Endothelial cell of umbilical vein (primary cell): ENCODE data around the gene AGBL4. TPM values are rescaled to one million over a fixed set of nuclear protein-coding genes. Genes with fewer than 3 reads are reported as not detected.

Experiments
- BruUV-seq: library from RNA; stranded (reverse); fragments of 400-500 nt; replicated peaks from 2 replicates; lab custom pipeline; 2021; lab: Mats Ljungman, UMichigan
- CTCF ChIA-PET: fragments of 300-600, 350-600 bp; sonication (Branson Sonifier 250); formaldehyde crosslinking; loops from one replicate; lab custom pipeline; 2021; ENCODE audit warnings: antibody characterized with exemption, inconsistent platforms; lab: Charles Lee
- POLR2A ChIA-PET: fragments of 300-600, 350-600 bp; sonication (Branson Sonifier 250); formaldehyde crosslinking; loops from one replicate; lab custom pipeline; 2021; ENCODE audit warnings: antibody characterized with exemption, inconsistent platforms; lab: Charles Lee
- DNase-seq: peaks from one replicate; pipeline ENCODE4 v3.0.0-alpha.2; 2011; ENCODE audit warnings: low read depth, low spot score
- FAIRE-seq: peaks from 2 replicates; lab custom pipeline; 2011; peaks lifted over from hg19 to GRCh38; lab: Jason Lieb, UNC
- H2AFZ ChIP-seq: 2 replicates; pipeline ENCODE4 v1.6.0; 2012; ENCODE audit warnings: low read depth, low read length, control low read depth, inconsistent platforms
- H3K27ac ChIP-seq: 2 replicates; pipeline ENCODE4 v1.5.1; 2011; ENCODE audit warnings: low read depth, mild to moderate bottlenecking, control low read depth, low read length, moderate library complexity; ENCODE audit not compliant: insufficient read depth
- H3K27me3 ChIP-seq, 2 experiments: 2 replicates each; pipeline versions ENCODE4 v1.6.0 to v1.6.1; 2011; ENCODE audit warnings: low read length in 2 of 2, mixed read lengths in 1 of 2; ENCODE audit not compliant: control insufficient read depth in 2 of 2, insufficient read depth in 2 of 2
- H3K36me3 ChIP-seq, 2 experiments: 2 replicates in 1 of 2; 3 replicates in 1 of 2; pipeline ENCODE4 v1.5.1; 2011; ENCODE audit warnings: low read length in 2 of 2, mild to moderate bottlenecking in 1 of 2, moderate library complexity in 1 of 2; ENCODE audit not compliant: control insufficient read depth in 2 of 2, insufficient read depth in 2 of 2; ENCODE audit errors: extremely low read depth in 1 of 2
- H3K4me1 ChIP-seq: 3 replicates; pipeline ENCODE4 v1.5.1; 2011; ENCODE audit warnings: mild to moderate bottlenecking, low read length; ENCODE audit not compliant: control insufficient read depth, insufficient read depth; ENCODE audit errors: extremely low read depth
- H3K4me2 ChIP-seq: 2 replicates; pipeline ENCODE4 v1.6.1; 2011; ENCODE audit warnings: low read length, control low read depth, mixed read lengths; ENCODE audit not compliant: insufficient read depth
- H3K4me3 ChIP-seq, 3 experiments: fragments of 200-600 bp in 1 of 3; sonication (generic), shearing (Covaris generic) in 1 of 3; replicated peaks in 1 of 3; 2 replicates each; pipeline ENCODE4 v1.5.1; 2011 to 2016; ENCODE audit warnings: control low read depth in 3 of 3, low read length in 3 of 3, mild to moderate bottlenecking in 2 of 3, inconsistent platforms in 1 of 3, low read depth in 1 of 3, moderate library complexity in 1 of 3; ENCODE audit not compliant: insufficient read depth in 1 of 3
- H3K79me2 ChIP-seq: 2 replicates; pipeline ENCODE4 v1.6.0; 2012; ENCODE audit warnings: low read length, inconsistent platforms; ENCODE audit not compliant: control insufficient read depth, insufficient read depth
- H3K9ac ChIP-seq: replicated peaks from 2 replicates; pipeline ENCODE3; 2011; ENCODE audit warnings: low read length, control low read depth; ENCODE audit not compliant: insufficient read depth; ENCODE audit errors: extremely low read depth
- H3K9me1 ChIP-seq: replicated peaks from 3 replicates; pipeline ENCODE4 v1.6.0; 2011; ENCODE audit warnings: mild to moderate bottlenecking, low read length; ENCODE audit not compliant: control insufficient read depth, insufficient read depth; ENCODE audit errors: extremely low read depth
- H3K9me3 ChIP-seq: replicated peaks from 2 replicates; pipeline ENCODE4 v1.5.1; 2012; ENCODE audit warnings: low read length, inconsistent platforms; ENCODE audit not compliant: control insufficient read depth, insufficient read depth
- H4K20me1 ChIP-seq: replicated peaks from 2 replicates; pipeline ENCODE3; 2011; ENCODE audit warnings: mild to moderate bottlenecking, low read length; ENCODE audit not compliant: control insufficient read depth, insufficient read depth; ENCODE audit errors: extremely low read depth
- CTCF ChIP-seq, 2 donors: IDR thresholded peaks; 1 replicate in 1 of 2; 2 replicates in 1 of 2; pipeline ENCODE4 v1.5.1; 2011; ENCODE audit warnings: low read length in 2 of 2, mild to moderate bottlenecking in 2 of 2, moderate library complexity in 2 of 2, control low read depth in 1 of 2, inconsistent platforms in 1 of 2, low read depth in 1 of 2; ENCODE audit not compliant: insufficient read depth in 1 of 2; ENCODE audit errors: extremely low read depth in 1 of 2
- EZH2 ChIP-seq: IDR thresholded peaks from 2 replicates; pipeline ENCODE4 v1.6.1; 2012; ENCODE audit warnings: borderline replicate concordance, low read depth, mild to moderate bottlenecking, moderate library complexity, low read length, inconsistent platforms; ENCODE audit not compliant: severe bottlenecking
- FOS ChIP-seq: IDR thresholded peaks from 2 replicates; pipeline ENCODE4 v1.6.1; 2011; ENCODE audit warnings: mild to moderate bottlenecking, low read length, moderate library complexity, borderline replicate concordance; ENCODE audit not compliant: insufficient read depth
- GATA2 ChIP-seq: IDR thresholded peaks from 2 replicates; pipeline ENCODE4 v1.7.0; 2011; ENCODE audit warnings: low read depth, mild to moderate bottlenecking, moderate library complexity, mixed read lengths, low read length; ENCODE audit not compliant: insufficient read length, insufficient read depth
- JUN ChIP-seq: IDR thresholded peaks from 2 replicates; pipeline ENCODE4 v1.6.1; 2011; ENCODE audit warnings: borderline replicate concordance, low read depth; ENCODE audit not compliant: insufficient read length, insufficient read depth
- MAX ChIP-seq: IDR thresholded peaks from 2 replicates; pipeline ENCODE4 v1.6.1; 2011; ENCODE audit not compliant: insufficient read depth, insufficient read length
- MYC ChIP-seq: IDR thresholded peaks from one replicate; pipeline ENCODE4 v1.6.1; 2011; ENCODE audit warnings: mild to moderate bottlenecking, low read depth, low read length
- POLR2A ChIP-seq: IDR thresholded peaks from 2 replicates; pipeline ENCODE4 v1.6.1; 2012; ENCODE audit warnings: low read depth, mild to moderate bottlenecking, control low read depth, low read length
- POLR2AphosphoS5 ChIP-seq: IDR thresholded peaks from 2 replicates; pipeline ENCODE4 v1.6.1; 2012; ENCODE audit warnings: low read depth, mild to moderate bottlenecking, control low read depth, low read length, moderate library complexity; ENCODE audit not compliant: insufficient read depth
- dilution Hi-C: fragments of 300-500 bp; cut with MboI; formaldehyde crosslinking; loops from one replicate; pipeline ENCODE4 v1.15.0; 2019; ENCODE audit warnings: low sequenced_read_pairs; ENCODE audit not compliant: extremely low pct_ligation_motif_present
- intact Hi-C: fragments of 100-400 bp; cut with micrococcal nuclease; formaldehyde crosslinking; loops from one replicate; pipeline ENCODE4 v1.10.0; 2022
- polyA plus RNA-seq, 4 experiments: library from polyadenylated mRNA; depleted of rRNA in 3 of 4; stranded (reverse) in 3 of 4; unstranded in 1 of 4; fragments of >200 nt; gene quantifications; 2 replicates each; pipeline versions ENCODE4 v1.2.1 to v1.2.3, GENCODE V29; 2011 to 2012; ENCODE audit warnings: missing spikeins in 1 of 4
- total RNA-seq: library from RNA; stranded (reverse); gene quantifications from 2 replicates; pipeline ENCODE4 v1.2.3, GENCODE V29; 2021

The AGBL4 gene
- total and polyA plus RNA-seq, 2 donors (not counting 3 experiments of a cell fraction or from before 2014, with no cell fraction given) = not detected

- Histone ChIP-seq H4K20me1 (no peaks in the 10 kb centered on the region), H3K79me2 (no peaks in the 10 kb centered on the region), H3K9me3 (peaks cover 1% of the 10 kb centered on the region), H2AFZ (no peak overlapping the region), H3K9ac (no peak overlapping the region), H3K27me3 (no peaks in the 10 kb centered on the region), H3K9me1 (no peaks in the 10 kb centered on the region), H3K4me2 (no peak overlapping the region), H3K4me3 (no peak overlapping the region), H3K4me1 (no peaks in the 10 kb centered on the region), H3K27ac (no peak overlapping the region), H3K36me3 (no peaks in the 10 kb centered on the region)
- no peak for FAIRE-seq
- intact Hi-C loops = no loop called here
- no TSS peak for BruUV-seq
- ChIA-PET POLR2A (no interaction called here), CTCF (no interaction called here)
- no peak for TF ChIP-seq POLR2A
- TF ChIP-seq EZH2 = no peak
- no peak for TF ChIP-seq JUN
- TF ChIP-seq CTCF (IDR thresholded peaks at IDR 0.05; ENCODE audit: extremely low read depth in 1 of 2, insufficient read depth in 1 of 2, low read depth in 1 of 2, low read length in 2 of 2) = no peak
- no peak for TF ChIP-seq MAX
- no peak for TF ChIP-seq MYC
- no peak for TF ChIP-seq POLR2AphosphoS5
- no peak for TF ChIP-seq GATA2
- TF ChIP-seq FOS = no peak
- dilution Hi-C loops = no loop called here
- no peak for DNase-seq
These were observed 447.3 kb downstream of the AGBL4 start for GRCh38 chr1:49576327-49576901.
